Stimulated activated CD8-positive, alpha-beta memory T cell treated with anti-CD3 and anti-CD28 coated beads, Interleukin-12 subunit alpha, Interleukin-12 subunit beta, amount 100 ng/mL, for 1 hour (primary cell): ENCODE measurements around the gene GSK3A.
A peak's percentile ranks its signal among the peaks of the same experiment; 100 is the strongest.

Experiments used
- DNase-seq: peaks from one replicate; pipeline ENCODE4 v3.0.0-alpha.2; 2020; ENCODE audit warnings: low read depth

Gene GSK3A

DNA sequence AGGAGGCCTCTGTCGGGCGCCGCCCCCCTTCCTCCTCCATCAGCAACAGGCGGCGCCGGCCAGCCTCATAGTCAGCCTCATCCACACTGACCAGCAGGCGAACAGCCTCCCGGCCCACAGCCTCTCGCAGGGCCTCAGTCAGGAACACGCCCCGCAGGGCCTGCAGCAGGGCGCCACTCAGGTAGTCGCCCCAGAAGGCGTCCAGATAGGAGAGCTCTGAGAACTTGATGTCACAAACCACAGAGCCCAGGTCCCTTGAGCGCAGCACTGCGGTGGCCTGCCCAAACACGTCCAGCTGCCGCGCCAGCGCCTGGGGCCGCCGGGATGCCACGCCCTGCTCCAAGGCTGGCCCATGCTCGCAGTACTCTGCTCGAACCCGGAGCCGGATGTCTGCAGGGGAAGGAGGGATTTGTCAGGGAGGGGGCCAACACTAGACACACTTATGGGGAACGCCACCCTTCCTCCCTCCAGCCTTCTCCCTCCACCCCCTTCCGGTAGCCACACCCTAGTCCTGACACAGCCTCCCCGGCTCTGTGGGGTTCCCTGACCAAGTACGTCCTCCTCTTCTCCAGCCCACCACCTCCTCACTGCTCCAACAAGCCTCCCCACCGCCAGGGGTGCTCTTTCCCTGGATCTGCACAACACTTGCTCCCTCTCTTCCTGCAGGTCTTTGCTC is 42.8 kb downstream of the GSK3A start:
- no peak for DNase-seq

DNA sequence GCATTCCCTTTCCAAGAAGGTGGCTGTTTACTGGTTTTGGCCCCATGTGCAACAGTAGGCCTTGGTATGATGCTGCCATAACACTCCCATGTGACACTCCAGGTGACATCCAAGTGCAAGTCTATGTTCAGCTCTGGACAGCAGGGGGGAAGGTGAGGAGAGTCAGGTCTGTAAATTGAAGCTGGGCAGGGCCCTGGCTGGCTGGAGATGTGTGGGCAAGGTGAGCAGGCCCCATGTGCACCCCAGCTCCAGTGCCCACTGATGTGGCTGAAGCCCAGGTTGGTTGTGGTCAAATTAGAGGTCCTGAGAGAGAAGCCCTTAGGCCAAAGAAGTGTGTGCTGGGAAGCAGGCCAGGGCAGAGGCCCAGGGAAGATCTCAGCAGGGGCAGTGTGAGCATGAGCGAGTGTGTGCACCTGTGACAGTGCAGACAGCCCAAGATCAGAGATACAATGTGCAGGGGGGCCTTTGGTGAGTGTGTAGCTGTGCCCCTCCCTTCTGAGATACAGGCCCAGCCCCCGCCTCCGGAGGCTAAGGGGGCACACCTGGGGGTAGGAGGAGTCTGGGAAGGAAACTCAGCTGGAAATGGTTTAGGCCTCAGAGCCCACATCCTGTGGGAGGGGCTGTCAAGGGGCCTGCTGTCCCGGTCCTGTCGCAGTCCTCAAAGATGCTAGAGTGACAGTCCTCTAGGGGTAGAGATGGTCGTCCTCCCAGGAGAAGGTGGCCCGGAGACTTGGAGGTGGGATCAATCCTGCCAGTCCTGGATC is 43.5 kb downstream of the GSK3A start:
- peak; percentile 58 for DNase-seq

DNA sequence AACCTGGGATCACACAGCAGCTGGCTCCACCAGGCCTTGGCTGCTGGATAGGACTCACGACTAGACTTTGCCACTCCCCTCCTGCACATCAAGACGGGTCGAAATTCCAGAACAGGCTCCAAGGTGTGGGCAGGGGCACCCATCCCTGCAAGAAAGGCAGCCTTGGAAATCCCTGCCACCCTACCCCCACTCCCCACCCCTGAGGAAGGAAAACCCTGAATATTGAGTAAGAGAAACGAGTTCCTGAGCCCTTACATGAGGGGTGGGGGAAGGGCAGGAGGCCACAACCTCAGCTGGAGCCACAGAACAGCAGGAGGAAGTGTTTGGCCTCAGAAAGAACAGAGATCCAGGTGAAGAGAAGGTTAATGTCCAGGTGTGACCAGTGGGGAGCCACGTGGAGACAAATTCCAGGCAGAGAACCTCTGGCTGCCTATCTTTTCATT is 45.0 kb downstream of the GSK3A start:
- DNase-seq = no peak

DNA sequence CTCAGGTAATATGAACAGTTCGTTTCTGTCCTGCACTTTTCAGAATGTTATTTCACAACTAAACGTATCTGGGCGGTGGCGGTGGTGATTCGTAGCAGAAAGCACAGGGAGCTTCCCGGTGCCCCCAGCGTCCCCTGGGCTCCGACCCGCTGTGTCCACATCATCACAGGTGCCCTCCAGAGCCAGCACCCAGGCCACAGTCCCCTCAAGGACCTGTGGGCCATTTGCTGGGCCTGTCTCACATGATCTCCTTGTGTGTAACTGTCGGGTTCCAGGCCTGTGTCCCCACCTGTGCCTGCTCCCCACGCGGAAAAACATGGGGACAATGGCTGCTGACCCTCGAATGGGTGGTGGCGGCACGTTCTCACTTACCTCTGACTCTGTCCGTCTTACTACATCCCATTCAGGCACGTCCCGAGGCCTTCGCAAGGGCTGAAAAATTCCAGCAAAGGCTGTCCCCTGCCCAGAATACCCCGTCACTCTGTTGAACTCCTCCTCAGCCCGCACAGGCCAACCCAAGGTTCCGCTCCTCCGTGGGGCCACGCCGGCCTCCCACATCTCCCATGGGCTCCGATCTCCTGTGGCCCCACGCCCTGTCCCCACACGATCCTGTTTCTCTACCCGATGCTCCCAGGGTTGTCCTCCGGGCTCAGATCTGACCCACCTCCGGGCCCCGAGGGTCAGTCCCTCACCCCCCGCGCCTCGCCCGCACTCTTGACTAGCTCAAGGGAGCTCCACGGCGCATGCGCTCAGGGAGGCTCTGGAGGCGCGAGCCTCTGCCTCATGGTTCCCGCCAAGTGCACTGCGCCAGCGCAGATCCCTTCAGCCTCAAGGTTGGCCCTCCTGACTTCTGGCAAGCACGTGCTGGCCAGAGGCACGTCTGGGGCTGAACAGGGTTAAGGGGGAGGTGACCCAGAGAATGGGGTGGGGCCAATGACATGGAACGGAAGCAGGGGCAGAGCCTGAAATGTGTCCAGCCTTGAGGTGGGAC is 46.1 kb downstream of the GSK3A start:
- no peak for DNase-seq

DNA sequence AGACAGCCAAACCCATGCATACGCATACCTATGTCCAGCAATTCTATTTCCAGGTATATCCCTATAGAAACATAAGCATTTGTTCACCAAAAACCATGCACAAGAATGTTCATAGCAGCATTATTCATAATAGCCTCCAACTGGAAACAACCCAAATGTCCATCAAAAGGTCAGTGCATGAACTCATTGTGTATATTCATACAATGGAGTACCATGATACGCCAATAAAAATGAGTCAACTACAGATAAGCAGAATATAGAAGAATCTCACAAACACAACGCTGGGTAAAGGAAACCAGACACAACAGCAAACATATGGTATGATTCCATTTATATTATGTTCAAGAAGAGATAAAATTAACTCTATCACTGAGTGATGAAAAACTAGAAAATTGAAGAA is 48.7 kb downstream of the GSK3A start:
- no peak for DNase-seq

DNA sequence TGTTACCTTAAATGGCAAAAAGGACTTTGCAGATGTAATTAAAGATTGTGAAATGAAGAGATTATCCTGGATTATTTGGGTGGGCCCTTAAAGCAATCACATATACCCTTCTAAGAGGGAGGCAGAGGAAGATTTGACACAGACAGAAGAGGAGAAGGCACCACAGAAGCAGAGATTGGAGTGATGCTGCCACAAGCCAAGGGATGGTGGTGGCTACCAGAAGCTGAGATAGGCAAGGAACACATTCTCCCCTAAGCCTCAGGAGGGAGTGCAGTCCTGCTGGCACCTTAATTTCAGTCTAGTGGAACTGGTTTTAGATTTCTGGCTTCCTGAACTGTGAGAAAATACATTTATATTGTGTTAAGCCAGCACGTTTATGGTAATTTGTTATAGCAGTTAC is 49.1 kb downstream of the GSK3A start:
- DNase-seq = no peak

DNA sequence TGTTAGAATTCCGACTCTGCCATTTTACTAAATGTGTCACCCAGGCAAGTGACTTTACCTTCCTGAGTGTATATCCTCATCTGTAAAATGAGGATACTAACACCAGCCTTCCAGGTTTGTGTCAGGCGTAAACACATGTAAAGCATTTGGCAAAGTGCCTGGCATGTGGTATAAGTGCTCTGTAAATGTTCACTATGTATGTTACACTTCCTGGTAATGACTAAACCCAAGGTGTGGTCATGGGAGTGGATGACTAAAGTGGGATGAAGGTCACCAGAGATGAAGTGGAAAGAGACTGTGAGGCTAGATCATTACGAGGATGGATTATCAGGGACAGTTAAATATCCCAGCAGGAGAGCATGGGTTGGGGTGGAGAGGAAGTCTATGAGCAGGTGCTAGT is 50.5 kb downstream of the GSK3A start:
- DNase-seq = no peak

DNA sequence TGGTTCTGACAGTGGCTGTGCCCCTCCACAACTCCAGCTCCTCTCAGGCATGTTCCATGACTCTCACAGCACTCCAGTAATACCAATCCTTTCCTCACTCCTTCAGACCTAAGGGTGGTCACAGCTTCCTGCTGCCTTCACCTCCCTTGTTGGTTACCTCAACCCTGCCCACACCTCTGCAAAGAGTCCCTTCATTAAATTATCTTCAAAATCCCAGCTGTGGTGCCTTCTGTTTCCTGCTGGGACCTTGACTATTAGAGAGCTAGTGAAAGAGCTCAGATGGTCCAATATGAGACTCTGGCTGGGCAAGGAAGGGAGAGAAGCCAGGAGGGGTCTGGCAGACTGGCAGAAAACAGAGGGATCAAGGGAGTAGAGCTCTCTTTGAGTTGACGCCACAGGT is 51.1 kb downstream of the GSK3A start:
- DNase-seq = no peak

DNA sequence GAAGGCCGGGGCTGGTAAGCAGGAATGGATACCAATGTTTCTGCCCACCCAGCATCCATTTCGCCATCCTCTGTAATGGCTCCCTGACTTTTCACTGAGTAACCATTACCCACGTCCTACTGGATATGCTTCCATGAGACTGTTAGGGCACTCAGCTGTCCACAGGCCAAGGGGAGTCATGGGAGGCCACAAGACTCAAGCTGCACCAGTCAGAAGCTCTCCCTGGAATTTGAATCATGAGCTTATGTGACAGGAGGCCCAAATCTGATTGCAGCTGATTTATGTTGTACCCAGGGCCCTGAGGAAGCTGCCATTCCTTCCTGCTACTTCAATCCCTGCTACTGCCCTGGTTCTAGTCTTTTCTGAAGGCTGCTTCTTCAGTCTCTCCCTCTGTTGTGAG is 53.3 kb downstream of the GSK3A start:
- no peak for DNase-seq

DNA sequence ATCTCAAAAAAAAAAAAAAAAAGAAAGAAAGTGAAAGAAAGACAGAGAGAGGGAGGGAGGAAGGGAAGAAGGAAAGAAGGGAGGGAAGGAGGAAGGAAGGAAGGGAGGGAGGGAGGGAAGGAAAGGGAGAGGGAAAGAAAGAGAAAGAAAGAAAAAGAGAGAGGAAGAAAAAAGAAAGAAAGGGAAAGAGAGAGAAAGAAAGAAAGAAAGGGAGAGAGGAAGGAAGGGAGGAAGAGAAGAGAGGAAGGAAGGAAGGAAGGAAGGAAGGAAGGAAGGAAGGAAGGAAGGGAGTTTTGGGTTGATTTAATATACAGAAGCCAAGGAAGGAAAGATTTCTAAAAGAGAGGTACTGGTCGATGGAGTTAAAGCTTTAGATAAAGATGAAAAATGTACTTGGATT is 53.7 kb downstream of the GSK3A start:
- no peak for DNase-seq

DNA sequence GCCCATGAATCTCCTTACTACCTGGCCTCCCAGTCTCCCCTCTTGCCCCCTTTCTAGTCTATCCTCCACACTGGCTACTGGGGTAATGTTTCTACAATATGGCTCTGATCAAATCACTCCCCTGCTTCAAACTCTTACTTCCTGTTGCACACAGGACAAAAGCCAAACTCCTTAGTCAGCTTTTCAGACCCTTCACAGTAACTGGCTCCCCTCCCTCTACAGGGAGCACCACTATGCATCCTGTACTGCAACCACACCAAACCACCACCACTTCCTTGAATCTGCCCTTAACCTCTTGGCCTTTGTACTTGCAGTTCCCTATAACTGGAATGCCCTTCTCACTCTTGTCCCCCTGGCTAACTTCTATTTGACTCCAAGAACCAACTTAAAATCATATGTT is 57.1 kb downstream of the GSK3A start:
- no peak for DNase-seq

DNA sequence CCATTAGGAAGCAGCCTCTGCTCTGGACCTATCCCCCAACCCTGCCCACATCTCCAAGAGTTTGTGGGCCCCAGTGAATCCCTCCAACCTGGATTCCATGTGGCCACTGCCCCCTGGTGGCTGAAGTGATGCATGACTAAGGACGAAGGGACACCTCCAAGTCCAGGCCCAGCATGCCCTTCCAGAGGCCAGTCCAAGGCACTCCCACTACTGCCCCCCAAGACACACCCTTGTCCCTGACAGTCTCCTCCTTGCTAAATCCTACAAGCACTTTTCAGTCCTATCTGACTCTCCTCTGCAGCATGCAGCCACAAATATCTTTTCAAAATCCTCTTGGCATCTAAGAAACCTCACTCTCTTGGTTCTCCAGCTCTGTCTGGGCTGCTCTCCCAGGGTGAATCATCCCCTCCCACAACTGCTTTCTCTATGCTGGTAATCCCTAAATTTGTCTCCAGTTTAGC is 58.0 kb downstream of the GSK3A start:
- peak; percentile 56 for DNase-seq
